Trophoblast cell (in vitro differentiated cells and primary cell): Measurements from ENCODE around the gene ULK4.
A peak's percentile ranks its signal among the peaks of the same experiment; 100 is the strongest.
"Not testable (repeated sequence)": the region's sequence is repeated elsewhere in the genome, so short reads cannot be mapped to it uniquely, and the experiment has no call there.

Experiments
- DNase-seq, 2 donors: peaks; one replicate each; pipeline ENCODE4 v3.0.0-alpha.2; 2016
- H2AFZ ChIP-seq: 2 replicates; pipeline ENCODE4 v1.6.1; 2013; ENCODE audit warnings: low read length, moderate library complexity, mild to moderate bottlenecking; ENCODE audit not compliant: insufficient read depth, poor library complexity
- H2AK5ac ChIP-seq: 2 replicates; pipeline ENCODE4 v1.6.1; 2013; ENCODE audit warnings: mild to moderate bottlenecking, low read length
- H2BK120ac ChIP-seq: 2 replicates; pipeline ENCODE4 v1.6.1; 2013; ENCODE audit warnings: low read length, mild to moderate bottlenecking, moderate library complexity; ENCODE audit not compliant: insufficient read depth, poor library complexity
- H2BK12ac ChIP-seq: 2 replicates; pipeline ENCODE4 v1.6.1; 2013; ENCODE audit warnings: mild to moderate bottlenecking, low read length, moderate library complexity
- H2BK5ac ChIP-seq: 2 replicates; pipeline ENCODE4 v1.6.1; 2013; ENCODE audit warnings: low read length, low read depth, moderate library complexity, mild to moderate bottlenecking; ENCODE audit not compliant: poor library complexity
- H3K14ac ChIP-seq: 2 replicates; pipeline ENCODE4 v1.6.1; 2013; ENCODE audit warnings: mild to moderate bottlenecking, low read length
- H3K18ac ChIP-seq: 2 replicates; pipeline ENCODE4 v1.6.1; 2013; ENCODE audit warnings: mild to moderate bottlenecking, low read length
- H3K23ac ChIP-seq: 2 replicates; pipeline ENCODE4 v1.6.1; 2013; ENCODE audit warnings: low read length
- H3K27ac ChIP-seq: 2 replicates; pipeline ENCODE4 v1.5.1; 2013; ENCODE audit warnings: low read depth, mild to moderate bottlenecking, inconsistent platforms, low read length, moderate library complexity
- H3K27me3 ChIP-seq: 2 replicates; pipeline ENCODE4 v1.6.1; 2013; ENCODE audit warnings: inconsistent platforms, mild to moderate bottlenecking, low read length, moderate library complexity; ENCODE audit not compliant: insufficient read depth
- H3K36me3 ChIP-seq, 2 experiments: 1 replicate in 1 of 2; 2 replicates in 1 of 2; pipeline ENCODE4 v1.6.1; 2013; ENCODE audit warnings: low read length in 2 of 2, mild to moderate bottlenecking in 2 of 2, moderate library complexity in 1 of 2; ENCODE audit not compliant: insufficient read depth in 2 of 2, control insufficient read depth in 1 of 2
- H3K4ac ChIP-seq: 2 replicates; pipeline ENCODE4 v1.6.1; 2013; ENCODE audit warnings: low read depth, mild to moderate bottlenecking, low read length, moderate library complexity
- H3K4me1 ChIP-seq, 2 experiments: 1 replicate in 1 of 2; 2 replicates in 1 of 2; pipeline ENCODE4 v1.6.1; 2013; ENCODE audit warnings: low read length in 2 of 2, mild to moderate bottlenecking in 2 of 2, moderate library complexity in 1 of 2; ENCODE audit not compliant: insufficient read depth in 2 of 2, control insufficient read depth in 1 of 2
- H3K4me2 ChIP-seq: 2 replicates; pipeline ENCODE4 v1.6.1; 2013; ENCODE audit warnings: inconsistent platforms, mild to moderate bottlenecking, low read length, moderate library complexity
- H3K4me3 ChIP-seq: 2 replicates; pipeline ENCODE4 v1.5.1; 2013; ENCODE audit warnings: mild to moderate bottlenecking, low read depth, low read length, inconsistent platforms
- H3K79me1 ChIP-seq: one replicate; pipeline ENCODE4 v1.6.1; 2013; ENCODE audit warnings: low read length
- H3K79me2 ChIP-seq: 2 replicates; pipeline ENCODE4 v1.6.1; 2013; ENCODE audit warnings: low read length, mild to moderate bottlenecking; ENCODE audit not compliant: control insufficient read depth, insufficient read depth, poor library complexity
- H3K9ac ChIP-seq: 2 replicates; pipeline ENCODE4 v1.6.1; 2013; ENCODE audit warnings: mild to moderate bottlenecking, low read length
- H3K9me3 ChIP-seq: 2 replicates; pipeline ENCODE4 v1.6.1; 2013; ENCODE audit warnings: low read depth, mild to moderate bottlenecking, control low read depth, inconsistent platforms, low read length; ENCODE audit not compliant: insufficient read depth
- H4K12ac ChIP-seq: 2 replicates; pipeline ENCODE4 v1.6.1; 2013; ENCODE audit warnings: low read depth, mild to moderate bottlenecking, low read length, moderate library complexity
- H4K8ac ChIP-seq: 2 replicates; pipeline ENCODE4 v1.6.1; 2013; ENCODE audit warnings: low read depth, mild to moderate bottlenecking, low read length, moderate library complexity
- H4K91ac ChIP-seq: one replicate; pipeline ENCODE4 v1.6.1; 2013; ENCODE audit warnings: low read depth, mild to moderate bottlenecking, low read length, moderate library complexity
- WGBS: extraction: QIAGEN DNeasy Blood & Tissue Kit; methylation state at CpG from one replicate; pipeline ENCODE4 v1.1.7; 2013; ENCODE audit warnings: missing lambda C conversion rate; ENCODE audit not compliant: insufficient read length, insufficient coverage; ENCODE audit errors: extremely low coverage; 5-methylcytosine and 5-hydroxymethylcytosine counted together

The ULK4 gene

DNA sequence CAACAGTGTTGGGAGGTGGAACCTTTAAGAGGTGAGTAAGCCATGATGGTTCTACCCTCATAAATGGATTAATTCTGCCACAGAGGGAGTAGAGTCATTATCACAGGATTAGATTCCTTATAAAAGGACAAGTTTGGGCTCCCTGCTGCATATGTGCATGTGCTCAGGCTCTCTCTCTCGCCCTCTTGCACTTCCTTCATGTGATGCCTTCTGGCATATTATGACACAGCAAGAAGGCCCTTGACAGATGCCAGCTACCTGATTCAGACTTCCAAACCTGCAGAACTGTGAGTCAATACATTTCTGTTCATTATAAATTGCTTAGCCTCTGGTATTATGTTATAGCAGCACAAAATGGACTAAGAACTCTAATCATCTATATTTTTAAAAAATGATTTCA, 557.3 kb downstream of the ULK4 start:
- Histone ChIP-seq H3K4me3 (no peak overlapping the region), H3K79me1 (no peaks in the 10 kb centered on the region), H3K9ac (no peak overlapping the region), H3K79me2 (no peaks in the 10 kb centered on the region), H4K12ac (no peak overlapping the region), H3K14ac (no peak overlapping the region), H3K4me1 (peaks cover 0 to 2% of the 10 kb centered on the region in 2 experiments), H4K91ac (no peak overlapping the region), H3K36me3 (peaks cover 0 to under 1% of the 10 kb centered on the region in 2 experiments), H3K18ac (no peak overlapping the region), H3K4me2 (no peak overlapping the region), H2BK12ac (no peak overlapping the region), H3K9me3 (no peaks in the 10 kb centered on the region), H3K27me3 (no peaks in the 10 kb centered on the region), H2BK5ac (no peak overlapping the region), H2AFZ (no peak overlapping the region), H3K4ac (no peak overlapping the region), H2AK5ac (no peak overlapping the region), H3K27ac (no peak overlapping the region), H3K23ac (no peak overlapping the region), H2BK120ac (no peak overlapping the region), H4K8ac (no peak overlapping the region)
- no CpG with 5 or more reads among the region's 1 CpG for WGBS
- no peak for DNase-seq

DNA sequence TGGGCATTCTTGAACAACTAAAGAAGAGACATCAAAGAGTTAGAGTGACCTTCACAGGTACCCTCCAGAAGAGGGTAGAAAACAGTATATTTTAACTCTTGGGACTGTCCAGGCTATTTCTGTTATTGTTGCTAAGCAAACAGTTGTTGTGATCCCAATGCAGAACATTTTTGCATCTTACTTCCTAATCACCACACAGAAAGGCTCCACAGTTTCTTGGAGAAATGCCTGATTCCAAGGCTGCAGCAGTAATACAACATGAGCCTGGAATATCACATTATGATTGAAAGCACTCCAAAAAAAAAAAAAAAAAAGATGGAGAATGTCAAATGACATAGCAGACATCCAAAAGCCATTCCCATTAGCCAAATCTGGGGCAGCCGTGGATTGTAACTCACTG, 567.0 kb downstream of the ULK4 start:
- WGBS = no CpG with 5 or more reads among the region's 1 CpG
- no peak for DNase-seq
- H3K27me3 ChIP-seq = no peaks in the 10 kb centered on the region
- H3K79me2 ChIP-seq = no peaks in the 10 kb centered on the region
- no peak overlapping the region for H3K4me3 ChIP-seq
- no peak overlapping the region for H4K8ac ChIP-seq
- H4K12ac ChIP-seq = no peak overlapping the region
- no peak overlapping the region for H4K91ac ChIP-seq
- no peak overlapping the region for H3K9ac ChIP-seq
- H3K14ac ChIP-seq = no peak overlapping the region
- no peak overlapping the region for H2AK5ac ChIP-seq
- H2AFZ ChIP-seq = no peak overlapping the region
- no peak overlapping the region for H3K4me2 ChIP-seq
- no peaks in the 10 kb centered on the region for H3K79me1 ChIP-seq
- H2BK120ac ChIP-seq = no peak overlapping the region
- H2BK12ac ChIP-seq = no peak overlapping the region
- H3K18ac ChIP-seq = no peak overlapping the region
- H3K4me1 ChIP-seq = no peaks in the 10 kb centered on the region
- H3K9me3 ChIP-seq = no peaks in the 10 kb centered on the region
- H3K36me3 ChIP-seq = peaks cover 1 to 2% of the 10 kb centered on the region in 2 experiments
- no peak overlapping the region for H3K4ac ChIP-seq
- H3K27ac ChIP-seq = no peak overlapping the region
- H2BK5ac ChIP-seq = no peak overlapping the region
- no peak overlapping the region for H3K23ac ChIP-seq

DNA sequence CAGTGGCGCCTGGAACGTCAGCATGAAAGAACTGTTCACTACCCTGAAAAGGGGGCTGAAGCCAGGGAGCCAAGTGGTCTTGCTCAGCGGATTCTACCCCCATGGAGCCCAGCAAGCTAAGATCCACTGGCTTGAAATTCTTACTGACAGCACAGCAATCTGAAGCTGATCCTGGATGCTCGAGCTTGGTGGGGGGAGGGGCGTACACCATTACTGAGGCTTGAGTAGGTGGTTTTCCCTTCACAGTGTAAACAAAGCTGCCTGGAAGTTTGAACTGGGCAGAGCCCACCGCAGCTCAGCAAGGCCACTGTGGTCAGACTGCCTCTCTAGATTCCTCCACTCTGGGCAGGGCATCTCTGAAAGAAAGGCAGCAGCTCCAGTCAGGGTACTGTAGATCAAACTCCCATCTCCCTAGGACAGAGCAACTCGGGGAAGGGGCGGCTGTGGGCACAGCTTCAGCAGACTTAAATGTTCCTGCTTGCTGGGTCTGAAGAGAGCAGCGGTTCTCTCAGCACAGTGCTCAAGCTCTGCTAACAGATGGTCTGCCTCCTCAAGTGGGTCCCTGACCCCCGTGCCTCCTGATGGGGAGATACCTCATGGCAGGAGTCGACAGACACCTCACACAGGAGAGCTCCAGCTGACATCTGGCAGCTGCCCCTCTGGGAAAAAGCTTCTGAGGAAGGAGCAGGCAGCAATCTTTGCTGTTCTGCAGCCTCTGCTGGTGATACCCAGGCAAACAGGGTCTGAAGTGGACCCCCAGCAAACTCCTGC, 591.0 kb downstream of the ULK4 start:
- not testable (repeated sequence) for H2AFZ ChIP-seq, H2BK5ac ChIP-seq, H3K18ac ChIP-seq, H2AK5ac ChIP-seq, H3K36me3 ChIP-seq, H2BK120ac ChIP-seq, H3K4me1 ChIP-seq, H3K9me3 ChIP-seq, H3K14ac ChIP-seq, DNase-seq, H3K79me1 ChIP-seq, H3K4ac ChIP-seq, H3K27me3 ChIP-seq, H4K8ac ChIP-seq, H3K4me2 ChIP-seq, H3K23ac ChIP-seq, H2BK12ac ChIP-seq, H3K9ac ChIP-seq, H3K4me3 ChIP-seq, H3K27ac ChIP-seq, H3K79me2 ChIP-seq, H4K12ac ChIP-seq, H4K91ac ChIP-seq
- no CpG with 5 or more reads among the region's 11 CpGs for WGBS

DNA sequence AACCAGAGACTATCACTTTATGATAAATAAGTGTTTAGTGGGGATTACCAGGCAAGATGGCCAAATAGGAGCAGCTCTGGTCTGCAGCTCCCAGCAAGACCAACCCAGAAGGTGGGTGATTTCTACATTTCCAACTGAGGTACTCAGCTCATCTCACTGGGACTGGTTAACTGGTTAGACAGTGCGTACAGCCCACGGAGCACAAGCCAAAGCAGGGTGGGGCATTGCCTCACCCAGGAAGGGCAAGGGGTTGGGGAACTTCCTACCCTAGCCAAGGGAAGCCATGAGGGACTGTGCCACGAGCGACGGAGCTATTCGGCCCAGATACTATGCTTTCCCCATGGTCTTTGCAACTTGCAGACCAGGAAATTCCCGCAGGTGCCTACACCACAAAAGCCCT, 591.6 kb downstream of the ULK4 start:
- Histone ChIP-seq H4K91ac (no peak overlapping the region), H2BK120ac (no peak overlapping the region), H2AK5ac (no peak overlapping the region), H3K36me3 (no peaks in the 10 kb centered on the region), H3K23ac (no peak overlapping the region), H2AFZ (no peak overlapping the region), H3K27me3 (no peaks in the 10 kb centered on the region), H3K14ac (peak overlapping the region; percentile 8), H3K9ac (no peak overlapping the region), H3K18ac (no peak overlapping the region), H2BK5ac (no peak overlapping the region), H4K12ac (no peak overlapping the region), H2BK12ac (peak overlapping the region; percentile 53), H3K4me3 (no peak overlapping the region), H3K79me1 (peaks cover 3% of the 10 kb centered on the region), H3K27ac (no peak overlapping the region), H3K4me2 (no peak overlapping the region), H4K8ac (no peak overlapping the region), H3K4ac (no peak overlapping the region), H3K79me2 (no peaks in the 10 kb centered on the region), H3K9me3 (no peaks in the 10 kb centered on the region), H3K4me1 (peaks cover 0 to 9% of the 10 kb centered on the region in 2 experiments)
- no peak for DNase-seq
- WGBS = no CpG with 5 or more reads among the region's 7 CpGs
